SK-N-SH (cell line): Measurements from ENCODE around the gene EXOC6B. TPM values are rescaled to one million over a fixed set of nuclear protein-coding genes. Genes with fewer than 3 reads are reported as not detected.

Experiments
- CTCF ChIA-PET: fragments of 300-600, 350-600 bp; formaldehyde crosslinking; extraction: SDS; loops from one replicate; lab custom pipeline; 2021; lab: Yijun Ruan, JAX
- POLR2A ChIA-PET: fragments of 350-600 bp; sonication (Branson Sonifier 250); formaldehyde crosslinking; extraction: SDS; loops from one replicate; lab custom pipeline; 2020; ENCODE audit warnings: antibody characterized with exemption, inconsistent platforms; lab: Yijun Ruan, JAX
- DNase-seq: peaks from one replicate; pipeline ENCODE4 v3.0.0; 2012
- H2AFZ ChIP-seq: fragments of 200-600 bp; sonication (generic); 2 replicates; pipeline ENCODE4 v1.8.1; 2016; ENCODE audit warnings: antibody characterized with exemption, mild to moderate bottlenecking, low read depth
- H3F3A ChIP-seq: fragments of 200-600 bp; sonication (generic); replicated peaks from 2 replicates; pipeline ENCODE3; 2016; ENCODE audit warnings: antibody characterized with exemption, mild to moderate bottlenecking; ENCODE audit not compliant: insufficient read depth
- H3K27ac ChIP-seq, 2 experiments: fragments of 200-500 bp in 1 of 2; fragments of 200-600 bp in 1 of 2; sonication (Bioruptor generic) in 1 of 2; sonication (generic), shearing (Covaris generic) in 1 of 2; 2 replicates each; pipeline versions ENCODE4 v1.5.1 to v1.6.1; 2014 to 2016; ENCODE audit warnings: low read depth in 2 of 2, inconsistent platforms in 1 of 2, low read length in 1 of 2, mild to moderate bottlenecking in 1 of 2, mixed read lengths in 1 of 2
- H3K27me3 ChIP-seq: fragments of 200-600 bp; sonication (generic), shearing (Covaris generic); 2 replicates; pipeline ENCODE4 v1.6.1; 2016; ENCODE audit warnings: mixed run types; ENCODE audit not compliant: insufficient read depth
- H3K36me3 ChIP-seq, 2 experiments: fragments of 200-500 bp in 1 of 2; fragments of 200-600 bp in 1 of 2; sonication (Bioruptor generic) in 1 of 2; sonication (generic) in 1 of 2; replicated peaks in 1 of 2; 2 replicates each; pipeline versions ENCODE3 to v1.5.1; 2014 to 2016; ENCODE audit warnings: low read length in 1 of 2, mild to moderate bottlenecking in 1 of 2; ENCODE audit not compliant: insufficient read depth in 2 of 2, control insufficient read depth in 1 of 2
- H3K4me1 ChIP-seq, 2 experiments: fragments of 200-500 bp in 1 of 2; fragments of 200-600 bp in 1 of 2; sonication (Bioruptor generic) in 1 of 2; sonication (generic), shearing (Covaris generic) in 1 of 2; 2 replicates each; pipeline versions ENCODE4 v1.5.1 to v1.6.1; 2014 to 2016; ENCODE audit warnings: low read depth in 1 of 2, low read length in 1 of 2, mixed run types in 1 of 2; ENCODE audit not compliant: insufficient read depth in 2 of 2, control insufficient read depth in 1 of 2
- H3K4me2 ChIP-seq: fragments of 200-600 bp; sonication (generic), shearing (Covaris generic); 2 replicates; pipeline ENCODE4 v1.6.1; 2017; ENCODE audit warnings: mixed run types
- H3K4me3 ChIP-seq, 2 experiments: fragments of 200-500 bp in 1 of 2; fragments of 200-600 bp in 1 of 2; sonication (Bioruptor generic) in 1 of 2; sonication (generic), shearing (Covaris generic) in 1 of 2; 2 replicates each; pipeline versions ENCODE4 v1.5.1 to v1.8.1; 2014 to 2016; ENCODE audit warnings: low read depth in 2 of 2, inconsistent platforms in 1 of 2, low read length in 1 of 2, mild to moderate bottlenecking in 1 of 2, mixed read lengths in 1 of 2, moderate library complexity in 1 of 2
- H3K79me2 ChIP-seq: fragments of 200-600 bp; sonication (generic); 2 replicates; pipeline ENCODE4 v1.8.1; 2017; ENCODE audit warnings: mild to moderate bottlenecking; ENCODE audit not compliant: insufficient read depth
- H3K9ac ChIP-seq: fragments of 200-600 bp; sonication (generic); 2 replicates; pipeline ENCODE4 v1.6.1; 2017; ENCODE audit warnings: mixed run types
- H3K9me2 ChIP-seq: fragments of 200-600 bp; sonication (generic); 2 replicates; pipeline ENCODE4 v1.6.1; 2017; ENCODE audit warnings: mixed run types
- H3K9me3 ChIP-seq: fragments of 200-600 bp; sonication (generic); 2 replicates; pipeline ENCODE4 v1.6.1; 2017; ENCODE audit warnings: mixed run types, mild to moderate bottlenecking, moderate library complexity
- H4K20me1 ChIP-seq: fragments of 200-600 bp; sonication (generic); 2 replicates; pipeline ENCODE4 v1.6.1; 2017; ENCODE audit warnings: mild to moderate bottlenecking, mixed run types; ENCODE audit not compliant: insufficient read depth
- ELF1 ChIP-seq: IDR thresholded peaks from 2 replicates; pipeline ENCODE4 v1.4.0; 2012
- FOXJ3 ChIP-seq: sonication (generic); formaldehyde crosslinking; IDR thresholded peaks from 2 replicates; pipeline ENCODE4 v1.5.1; 2020; ENCODE audit warnings: mild to moderate bottlenecking, missing genetic modification reagents
- FOXM1 ChIP-seq: IDR thresholded peaks from 2 replicates; pipeline ENCODE4 v1.4.0; 2012; ENCODE audit warnings: low read depth, mild to moderate bottlenecking
- GABPA ChIP-seq: IDR thresholded peaks from 2 replicates; pipeline ENCODE4 v1.4.0; 2012; ENCODE audit warnings: low read depth, mild to moderate bottlenecking
- NFIC ChIP-seq: IDR thresholded peaks from 2 replicates; pipeline ENCODE4 v1.4.0; 2012; ENCODE audit warnings: borderline replicate concordance
- SMC3 ChIP-seq: IDR thresholded peaks from 2 replicates; pipeline ENCODE4 v1.6.1; 2012; ENCODE audit warnings: low read depth, low read length, improper control_type of control experiment
- TAF1 ChIP-seq: IDR thresholded peaks from 2 replicates; pipeline ENCODE4 v1.6.1; 2012; ENCODE audit warnings: low read depth, mild to moderate bottlenecking, low read length, moderate library complexity, borderline replicate concordance
- TCF12 ChIP-seq: IDR thresholded peaks from 2 replicates; pipeline ENCODE4 v1.4.0; 2012
- ZBTB33 ChIP-seq: IDR thresholded peaks from 2 replicates; pipeline ENCODE4 v1.4.0; 2012; ENCODE audit warnings: low read depth, borderline replicate concordance
- WGBS: methylation state at CpG from one replicate; pipeline ENCODE4 v1.1.6; 2017; ENCODE audit warnings: low lambda C conversion rate; 5-methylcytosine and 5-hydroxymethylcytosine counted together
- polyA plus RNA-seq, 3 experiments: library from polyadenylated mRNA; depleted of rRNA; stranded (reverse); fragments of >200 nt; gene quantifications; 2 replicates each; pipeline ENCODE4 v1.2.3, GENCODE V29; 2012
- TF ChIP-seq, protein P1 (sequence below): IDR thresholded peaks from 2 replicates; pipeline ENCODE4; 2012
- TF ChIP-seq, protein P2 (sequence below): IDR thresholded peaks from 2 replicates; pipeline ENCODE4 v1.4.0; 2012; ENCODE audit warnings: low read depth, borderline replicate concordance

EXOC6B gene
- polyA plus RNA-seq, 1 of the 3 experiments (the other 2 are of a cell fraction): 7.4 TPM

- H3K9me3 ChIP-seq: no peaks in the 10 kb centered on the region
- H3K79me2 ChIP-seq: no peaks in the 10 kb centered on the region
- no peaks in the 10 kb centered on the region for H3K4me1 ChIP-seq
- 61% methylated on average over 7 of the region's 7 CpGs for WGBS
- POLR2A ChIA-PET: no interaction called here
- H3K36me3 ChIP-seq: no peaks in the 10 kb centered on the region
- peaks cover 15% of the 10 kb centered on the region; the same call in 1 of the 2 replicates for H3K27me3 ChIP-seq
- no peak overlapping the region for H2AFZ ChIP-seq
- H3K4me3 ChIP-seq: no peak overlapping the region
- H3K4me2 ChIP-seq: no peak overlapping the region
- TF ChIP-seq GABPA (no peak), FOXM1 (no peak), ZBTB33 (no peak), TCF12 (no peak)
- TF ChIP-seq, protein P1, sequence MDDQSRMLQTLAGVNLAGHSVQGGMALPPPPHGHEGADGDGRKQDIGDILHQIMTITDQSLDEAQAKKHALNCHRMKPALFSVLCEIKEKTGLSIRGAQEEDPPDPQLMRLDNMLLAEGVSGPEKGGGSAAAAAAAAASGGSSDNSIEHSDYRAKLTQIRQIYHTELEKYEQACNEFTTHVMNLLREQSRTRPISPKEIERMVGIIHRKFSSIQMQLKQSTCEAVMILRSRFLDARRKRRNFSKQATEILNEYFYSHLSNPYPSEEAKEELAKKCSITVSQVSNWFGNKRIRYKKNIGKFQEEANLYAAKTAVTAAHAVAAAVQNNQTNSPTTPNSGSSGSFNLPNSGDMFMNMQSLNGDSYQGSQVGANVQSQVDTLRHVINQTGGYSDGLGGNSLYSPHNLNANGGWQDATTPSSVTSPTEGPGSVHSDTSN: no peak
- TF ChIP-seq, all 33 proteins: peak for 0
- Histone ChIP-seq H4K20me1 (no peaks in the 10 kb centered on the region), H3K27ac (no peak overlapping the region), H3K9ac (no peak overlapping the region), H3K9me2 (no peaks in the 10 kb centered on the region), H3F3A (no peaks in the 10 kb centered on the region)
- CTCF ChIA-PET: interaction anchor here (1.1 to 3.2 kb wide), 3 partner anchors 10 to 81 kb away, joined by 5 to 33 read pairs (median 5); no protein-coding TSS in a partner anchor
- no peak for DNase-seq
Measured at GRCh38 chr2:72851333-72851732, 25.5 kb upstream of the EXOC6B start.

- Histone ChIP-seq H3K27me3 (peaks cover 13% of the 10 kb centered on the region; the same call in 1 of the 2 replicates), H4K20me1 (no peaks in the 10 kb centered on the region), H3K27ac (no peak overlapping the region), H3K4me3 (no peak overlapping the region), H3K9me3 (no peaks in the 10 kb centered on the region), H3K9ac (no peak overlapping the region), H3K4me1 (no peaks in the 10 kb centered on the region), H3F3A (no peaks in the 10 kb centered on the region), H3K9me2 (no peaks in the 10 kb centered on the region), H3K4me2 (no peak overlapping the region), H3K36me3 (no peaks in the 10 kb centered on the region), H3K79me2 (no peaks in the 10 kb centered on the region), H2AFZ (no peak overlapping the region)
- no peak for DNase-seq
- ChIA-PET CTCF (no interaction called here), POLR2A (no interaction called here)
- TF ChIP-seq ELF1: no peak
- TF ChIP-seq SMC3: no peak
- no peak for TF ChIP-seq TCF12
- no peak for TF ChIP-seq FOXJ3 (CRISPR knock-in tag)
- TF ChIP-seq, protein P2, sequence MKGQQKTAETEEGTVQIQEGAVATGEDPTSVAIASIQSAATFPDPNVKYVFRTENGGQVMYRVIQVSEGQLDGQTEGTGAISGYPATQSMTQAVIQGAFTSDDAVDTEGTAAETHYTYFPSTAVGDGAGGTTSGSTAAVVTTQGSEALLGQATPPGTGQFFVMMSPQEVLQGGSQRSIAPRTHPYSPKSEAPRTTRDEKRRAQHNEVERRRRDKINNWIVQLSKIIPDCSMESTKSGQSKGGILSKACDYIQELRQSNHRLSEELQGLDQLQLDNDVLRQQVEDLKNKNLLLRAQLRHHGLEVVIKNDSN: no peak
- no peak for TF ChIP-seq TAF1
- TF ChIP-seq FOXM1: no peak
- TF ChIP-seq NFIC: no peak
- WGBS: 10% methylated on average over 1 of the region's 1 CpG
Measured at GRCh38 chr2:72849138-72849462, 23.3 kb upstream of the EXOC6B start.
